Lung microvascular endothelial cell (primary cell): ENCODE measurements around the gene YAP1. TPM values are rescaled to one million over a fixed set of nuclear protein-coding genes. Genes with fewer than 3 reads are reported as not detected.

Experiments used
- DNase-seq, 2 donors: peaks; one replicate each; pipeline versions ENCODE4 v3.0.0 to v3.0.0-alpha.2; 2010; ENCODE audit warnings: low read depth in 2 of 2
- total RNA-seq: library from RNA; depleted of rRNA; stranded (reverse); fragments of >200 nt; gene quantifications from 2 replicates; pipeline ENCODE4 v1.2.1, GENCODE V29; 2014

YAP1 gene
- 54.5 and 94.6 TPM in 2 replicates for total RNA-seq

DNA sequence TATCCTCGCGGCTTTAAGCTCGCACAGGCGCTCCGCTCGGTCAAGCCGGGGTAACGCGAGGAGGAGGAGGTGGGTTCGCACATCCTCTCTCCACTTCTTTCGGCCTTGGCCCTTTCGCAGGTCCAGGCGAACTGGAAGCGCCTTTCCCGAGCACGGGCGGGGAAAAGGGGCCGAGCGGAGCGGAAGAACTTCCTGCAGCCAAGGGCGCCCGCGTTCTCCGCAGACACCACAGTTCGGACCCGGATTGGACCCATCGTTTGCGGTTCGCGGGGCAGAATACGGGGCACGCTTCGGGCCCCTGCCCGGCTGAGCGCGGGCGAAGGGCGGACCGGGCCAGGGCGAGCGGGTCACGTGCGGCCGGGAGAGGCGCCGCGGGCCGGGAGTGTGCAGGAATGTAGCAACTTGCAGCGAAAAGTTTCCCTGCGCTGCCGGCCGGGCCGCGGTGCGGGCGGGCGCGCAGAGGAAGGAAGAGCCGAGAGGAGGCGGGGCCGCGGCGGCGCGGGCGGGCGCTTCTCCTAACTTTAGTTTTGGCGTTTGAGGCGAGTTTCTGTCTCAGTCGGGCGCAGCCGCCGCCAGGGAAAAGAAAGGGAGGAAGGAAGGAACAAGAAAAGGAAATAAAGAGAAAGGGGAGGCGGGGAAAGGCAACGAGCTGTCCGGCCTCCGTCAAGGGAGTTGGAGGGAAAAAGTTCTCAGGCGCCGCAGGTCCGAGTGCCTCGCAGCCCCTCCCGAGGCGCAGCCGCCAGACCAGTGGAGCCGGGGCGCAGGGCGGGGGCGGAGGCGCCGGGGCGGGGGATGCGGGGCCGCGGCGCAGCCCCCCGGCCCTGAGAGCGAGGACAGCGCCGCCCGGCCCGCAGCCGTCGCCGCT, at the start of gene YAP1:
YAP1 (plus strand) TSS at position 552 of the 865 bp plus-strand sequence. CDS start 402 bp downstream, outside the sequence.
- peak; percentile 93 to 96 for DNase-seq

GRCh38 chr11:102061276-102061675, 49.0 kb upstream of the YAP1 start:
- DNase-seq = peak; percentile 30 to 38

DNA sequence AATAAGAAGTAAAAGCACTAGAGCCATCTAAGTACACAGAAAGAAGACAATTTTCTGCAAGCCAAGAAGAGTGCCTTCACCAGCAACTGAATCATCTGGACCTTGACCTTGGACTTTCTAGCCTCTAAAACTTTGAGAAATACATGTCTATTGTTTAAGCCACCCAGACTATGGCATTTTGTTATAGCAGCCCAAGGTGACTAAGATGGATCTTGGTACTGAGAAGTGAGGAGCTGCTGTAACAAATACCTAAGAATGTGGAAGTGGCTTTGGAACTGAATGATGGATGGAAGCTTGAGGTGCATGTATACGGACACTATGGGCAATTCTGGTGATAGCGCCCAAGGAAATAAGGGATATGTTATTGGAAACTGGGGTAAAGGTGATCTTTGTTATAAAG, 48.1 kb upstream of the YAP1 start:
- DNase-seq = no peak

- no peak for DNase-seq
Observed at GRCh38 chr11:102064316-102064715, 45.9 kb upstream of the YAP1 start.

DNA sequence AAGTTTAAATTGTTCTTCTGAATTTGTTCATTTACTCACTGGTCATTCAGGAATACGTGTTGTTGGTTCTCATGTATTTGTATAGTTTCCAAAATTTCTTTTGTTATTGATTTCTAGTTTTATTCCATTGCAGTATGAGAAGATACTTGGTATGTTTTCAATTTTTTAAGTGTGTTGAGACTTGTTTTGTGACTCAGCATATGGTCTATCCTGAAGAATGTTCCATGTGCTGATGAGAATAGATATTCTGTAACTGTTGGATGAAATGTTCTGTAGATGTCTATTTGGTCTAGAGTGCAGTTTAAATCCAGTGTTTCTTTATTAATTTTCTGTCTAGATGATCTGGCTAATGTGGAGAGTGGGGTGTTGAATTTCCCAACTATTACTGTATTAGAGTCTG, 39.5 kb upstream of the YAP1 start:
- no peak for DNase-seq

DNA sequence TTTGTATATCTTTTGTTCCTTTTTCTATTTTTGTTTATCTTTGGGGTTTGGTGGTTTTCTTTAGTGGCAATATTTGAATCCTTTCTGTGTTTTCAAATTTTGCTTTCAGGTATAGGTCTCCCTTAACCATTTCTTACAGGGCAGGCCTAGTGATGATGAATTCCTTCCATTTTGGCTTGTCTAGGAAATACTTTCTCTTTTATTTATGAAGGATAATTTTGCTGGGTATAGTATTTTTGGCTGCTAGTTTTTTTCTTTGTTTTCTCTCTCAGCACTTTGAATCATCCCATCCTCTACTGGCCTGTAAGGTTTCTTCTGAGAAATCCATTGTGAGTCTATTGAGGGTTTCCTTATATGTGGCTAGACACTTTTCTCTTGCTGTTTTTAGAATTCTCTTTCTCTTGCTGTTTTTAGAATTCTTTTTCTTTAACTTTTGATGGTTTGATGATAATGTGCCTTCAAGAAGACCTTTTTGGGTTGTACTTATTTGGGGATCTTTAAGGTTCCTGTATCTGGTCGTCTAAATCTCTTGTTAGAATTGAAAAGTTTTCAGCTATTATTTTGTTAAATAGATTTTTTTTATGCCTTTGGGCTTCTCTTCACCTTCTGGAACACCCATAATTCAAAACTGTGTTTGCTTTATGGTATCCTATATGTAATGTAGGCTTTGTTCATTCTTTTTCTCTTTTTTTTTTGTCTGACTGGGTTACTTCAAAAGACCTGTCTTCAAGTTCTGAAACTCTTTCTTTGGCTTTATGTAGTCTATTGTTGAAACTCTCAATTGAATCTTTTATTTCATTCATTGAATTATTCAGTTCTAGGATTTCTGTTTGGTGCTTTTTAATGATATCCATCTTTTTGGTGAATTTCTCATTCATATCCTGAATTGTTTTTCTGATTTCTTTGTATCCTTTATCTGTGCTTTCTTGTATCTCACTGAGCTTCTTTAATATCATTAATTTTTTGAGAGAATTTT, 38.5 kb upstream of the YAP1 start:
- no peak for DNase-seq

GRCh38 chr11:102073253-102073652, 37.0 kb upstream of the YAP1 start:
- DNase-seq = no peak

DNA sequence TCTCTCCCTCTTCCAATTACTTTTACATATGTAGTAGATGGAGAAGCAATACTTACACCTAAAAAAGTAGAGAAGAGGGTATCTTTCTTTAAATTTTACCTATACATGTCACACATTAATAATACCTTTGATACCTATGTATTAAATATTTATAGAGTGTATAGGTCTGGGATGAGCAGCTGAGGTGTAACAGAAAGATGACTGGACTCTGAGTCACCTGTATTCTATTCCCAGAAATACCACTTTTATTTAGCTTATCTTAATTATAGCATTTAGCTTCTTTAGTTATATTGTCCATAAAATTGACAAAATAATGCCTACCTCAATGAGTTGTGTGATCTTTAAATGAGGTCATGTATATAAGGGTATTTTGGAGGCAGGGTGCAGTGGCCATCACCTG, 30.6 kb upstream of the YAP1 start:
- DNase-seq = no peak

DNA sequence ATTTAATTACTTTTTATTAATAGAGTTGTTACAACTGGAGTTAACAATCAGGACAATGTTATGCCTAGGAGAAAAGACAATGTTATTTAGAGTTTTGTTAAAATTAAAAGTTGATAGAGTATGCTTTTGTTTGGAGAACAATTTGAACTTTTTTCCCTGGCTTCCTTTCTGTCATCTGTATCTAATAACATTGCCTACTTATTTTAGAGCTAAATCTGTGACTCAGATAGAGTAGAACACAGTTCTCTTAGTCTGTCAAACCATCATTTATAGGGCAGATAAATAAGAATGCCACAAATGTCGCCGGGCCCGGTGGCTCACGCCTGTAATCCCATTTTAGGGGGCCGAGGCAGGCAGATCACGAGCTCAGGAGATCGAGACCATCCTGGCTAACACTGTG, 28.9 kb upstream of the YAP1 start:
- no peak for DNase-seq

DNA sequence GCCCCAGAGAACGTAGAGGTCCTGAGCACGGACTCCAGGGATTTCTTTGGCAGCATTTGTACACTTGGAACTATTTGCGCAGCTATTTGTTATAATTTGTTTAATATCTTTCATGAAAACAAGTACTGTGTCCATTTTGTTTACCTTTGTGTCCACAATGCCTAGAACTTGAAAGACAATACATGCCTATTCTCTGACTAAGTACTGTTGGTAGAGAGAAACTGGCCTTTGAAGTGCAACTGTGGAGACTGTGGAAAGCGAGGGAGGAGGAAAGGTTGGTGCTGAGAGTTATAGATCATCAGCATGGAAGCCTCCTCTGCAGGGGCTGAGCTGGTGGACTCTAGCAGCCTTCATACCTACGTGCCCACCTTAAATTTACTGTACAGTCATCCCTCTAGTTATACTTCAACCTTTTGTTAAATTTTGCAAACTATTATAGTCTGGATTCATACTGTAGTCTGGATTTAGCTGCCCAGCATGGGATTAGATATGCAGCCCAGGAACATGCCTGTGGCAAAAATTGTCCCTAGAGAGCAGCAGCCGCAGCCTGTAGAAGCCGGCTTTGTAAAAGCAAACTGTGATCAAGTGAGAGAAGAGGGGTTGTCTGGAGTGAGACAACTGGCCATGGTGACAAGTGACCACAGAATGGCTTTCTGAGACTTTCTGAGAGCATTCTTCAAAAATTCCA, 24.2 kb upstream of the YAP1 start:
- no peak for DNase-seq

DNA sequence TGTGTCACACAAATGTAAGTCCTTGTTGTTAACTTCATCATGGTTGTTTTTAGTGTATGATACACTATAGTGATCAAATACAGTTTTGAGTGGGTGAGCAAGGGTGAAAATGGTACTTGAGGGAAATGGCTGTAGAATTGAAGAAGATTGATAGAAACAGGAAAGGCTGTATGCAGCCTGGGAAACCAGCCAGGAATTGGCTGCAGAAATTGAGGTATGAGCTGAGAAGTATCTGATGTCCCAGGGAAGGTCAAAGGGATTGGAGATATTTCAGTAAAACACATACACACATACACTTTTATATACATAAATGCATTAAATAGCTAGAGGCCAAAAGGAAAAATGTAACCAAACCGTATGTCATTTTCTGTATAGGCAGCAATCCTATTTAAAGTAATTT, 13.1 kb upstream of the YAP1 start:
- peak in 1 of 2 donors; percentile 13 for DNase-seq

- DNase-seq = no peak
Observed at GRCh38 chr11:102099755-102100154, 10.5 kb upstream of the YAP1 start.

- DNase-seq = no peak
Observed at GRCh38 chr11:102108734-102109440, 1.4 kb upstream of the YAP1 start.

DNA sequence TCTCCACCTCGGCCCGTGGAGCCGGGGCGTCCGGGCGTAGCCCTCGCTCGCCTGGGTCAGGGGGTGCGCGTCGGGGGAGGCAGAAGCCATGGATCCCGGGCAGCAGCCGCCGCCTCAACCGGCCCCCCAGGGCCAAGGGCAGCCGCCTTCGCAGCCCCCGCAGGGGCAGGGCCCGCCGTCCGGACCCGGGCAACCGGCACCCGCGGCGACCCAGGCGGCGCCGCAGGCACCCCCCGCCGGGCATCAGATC, 439 bp downstream of the YAP1 start:
- DNase-seq = no peak

- DNase-seq = peak; percentile 57 to 86
Observed at GRCh38 chr11:102111011-102111786, 952 bp downstream of the YAP1 start.

DNA sequence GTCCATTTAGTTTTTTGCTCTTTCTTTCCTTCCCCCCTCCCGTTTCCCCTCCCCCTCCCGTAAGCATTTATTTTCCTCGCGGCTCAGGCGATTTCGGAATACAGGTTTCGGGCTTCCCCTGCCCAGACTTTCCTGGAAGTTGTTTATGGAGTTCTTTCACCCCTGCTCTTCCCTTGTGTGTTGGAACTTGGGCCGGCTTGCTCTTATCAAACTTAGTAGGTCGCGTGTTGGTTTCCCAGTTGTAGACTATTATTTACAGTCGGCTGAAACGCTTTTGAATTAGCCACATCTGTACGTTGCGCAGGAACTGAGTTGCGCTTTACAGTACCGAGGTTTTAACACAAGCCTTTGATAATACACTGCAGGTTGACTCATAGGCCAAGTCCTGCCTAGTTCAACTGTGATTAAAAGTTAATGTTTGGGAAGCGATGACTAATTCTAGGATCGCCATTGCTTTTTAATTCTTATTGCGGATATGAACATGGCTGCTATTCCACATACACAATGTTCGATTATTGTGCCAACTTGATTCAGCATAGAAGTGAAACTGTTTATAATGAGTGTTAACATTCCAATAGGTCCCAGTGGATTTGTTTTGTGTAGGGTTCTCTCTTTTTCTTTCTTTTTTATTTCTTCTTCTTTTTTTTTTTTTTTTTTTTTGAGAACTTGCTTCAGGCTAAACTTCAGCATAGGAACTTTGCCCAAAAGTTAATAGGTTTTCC, 1.7 kb downstream of the YAP1 start:
- peak; percentile 81 to 89 for DNase-seq

GRCh38 chr11:102112509-102112821, 2.2 kb downstream of the YAP1 start:
- DNase-seq = peak in 1 of 2 donors; percentile 4

DNA sequence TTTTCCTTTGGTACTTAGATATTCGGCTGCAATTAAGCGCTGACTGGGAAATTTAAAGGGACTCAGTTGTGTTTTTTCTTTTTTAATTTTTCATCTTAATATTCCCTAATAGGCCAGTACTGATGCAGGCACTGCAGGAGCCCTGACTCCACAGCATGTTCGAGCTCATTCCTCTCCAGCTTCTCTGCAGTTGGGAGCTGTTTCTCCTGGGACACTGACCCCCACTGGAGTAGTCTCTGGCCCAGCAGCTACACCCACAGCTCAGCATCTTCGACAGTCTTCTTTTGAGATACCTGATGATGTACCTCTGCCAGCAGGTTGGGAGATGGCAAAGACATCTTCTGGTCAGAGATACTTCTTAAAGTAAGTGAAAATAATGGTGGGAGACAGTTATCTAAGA, 3.8 kb downstream of the YAP1 start:
- no peak for DNase-seq

- no peak for DNase-seq
Observed at GRCh38 chr11:102115557-102115956, 5.3 kb downstream of the YAP1 start.
